LNCaP clone FGC (cell line): Measurements from ENCODE around the gene SORL1.

Experiments used
- DNase-seq: peaks from one replicate; pipeline ENCODE4 v3.0.0-alpha.2; 2011; ENCODE audit warnings: low read depth
- H3K4me3 ChIP-seq: 2 replicates; pipeline ENCODE4 v1.5.1; 2011; ENCODE audit warnings: mild to moderate bottlenecking, low read depth, low read length, control low read depth
- TF ChIP-seq, protein P1 (sequence below): IDR thresholded peaks from 2 replicates; pipeline ENCODE4 v1.5.1; 2012; ENCODE audit warnings: mild to moderate bottlenecking; ENCODE audit not compliant: control insufficient read depth, insufficient read depth; ENCODE audit errors: extremely low read depth

The SORL1 gene

DNA sequence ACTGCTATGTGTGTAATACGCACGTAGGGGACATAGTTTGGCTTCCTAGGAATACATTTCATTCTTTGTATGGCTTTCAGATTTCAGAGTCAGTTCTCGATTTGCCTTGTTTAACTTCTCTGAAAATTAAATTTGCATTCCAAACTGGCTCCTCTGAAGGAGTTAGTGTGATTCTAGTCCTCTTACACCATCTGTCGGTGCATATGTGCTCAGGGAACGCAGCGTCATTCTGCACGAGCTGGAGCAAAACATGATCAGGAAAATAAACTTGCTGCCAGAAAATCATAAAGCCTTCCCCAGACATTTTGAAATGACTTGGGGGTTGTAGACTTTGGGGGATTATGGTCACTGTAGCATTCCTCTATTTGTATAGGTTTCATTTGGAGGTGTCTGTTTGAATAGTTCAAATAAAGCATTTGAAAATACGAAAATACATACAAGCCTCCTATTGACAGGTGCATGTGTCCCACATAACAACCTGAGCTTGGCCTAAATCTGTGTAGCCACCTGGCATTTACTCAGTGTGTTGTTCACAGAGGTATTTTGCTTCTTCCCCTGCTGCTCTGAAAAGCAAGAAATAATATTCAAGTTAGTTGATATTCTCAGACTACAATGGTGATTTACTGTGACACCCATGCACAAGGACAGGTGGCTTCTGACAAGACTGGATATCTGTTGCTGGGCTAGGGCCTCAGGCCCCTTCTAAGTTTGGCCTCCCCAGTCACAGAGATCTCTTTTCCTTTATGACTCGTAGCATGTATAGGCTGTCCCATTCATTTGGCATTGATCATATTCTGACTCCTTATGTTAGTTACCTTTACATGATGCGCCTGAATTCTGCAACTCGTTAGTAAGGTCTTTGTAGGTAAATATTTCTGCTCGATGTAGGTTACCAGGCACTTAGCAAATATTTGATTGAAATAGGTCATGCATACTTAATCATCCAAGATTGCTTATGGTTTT, 82.3 kb downstream of the SORL1 start:
- TF ChIP-seq, protein P1, sequence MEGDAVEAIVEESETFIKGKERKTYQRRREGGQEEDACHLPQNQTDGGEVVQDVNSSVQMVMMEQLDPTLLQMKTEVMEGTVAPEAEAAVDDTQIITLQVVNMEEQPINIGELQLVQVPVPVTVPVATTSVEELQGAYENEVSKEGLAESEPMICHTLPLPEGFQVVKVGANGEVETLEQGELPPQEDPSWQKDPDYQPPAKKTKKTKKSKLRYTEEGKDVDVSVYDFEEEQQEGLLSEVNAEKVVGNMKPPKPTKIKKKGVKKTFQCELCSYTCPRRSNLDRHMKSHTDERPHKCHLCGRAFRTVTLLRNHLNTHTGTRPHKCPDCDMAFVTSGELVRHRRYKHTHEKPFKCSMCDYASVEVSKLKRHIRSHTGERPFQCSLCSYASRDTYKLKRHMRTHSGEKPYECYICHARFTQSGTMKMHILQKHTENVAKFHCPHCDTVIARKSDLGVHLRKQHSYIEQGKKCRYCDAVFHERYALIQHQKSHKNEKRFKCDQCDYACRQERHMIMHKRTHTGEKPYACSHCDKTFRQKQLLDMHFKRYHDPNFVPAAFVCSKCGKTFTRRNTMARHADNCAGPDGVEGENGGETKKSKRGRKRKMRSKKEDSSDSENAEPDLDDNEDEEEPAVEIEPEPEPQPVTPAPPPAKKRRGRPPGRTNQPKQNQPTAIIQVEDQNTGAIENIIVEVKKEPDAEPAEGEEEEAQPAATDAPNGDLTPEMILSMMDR, result peak; percentile 71
- H3K4me3 ChIP-seq, result no peak overlapping the region
- DNase-seq, result no peak

DNA sequence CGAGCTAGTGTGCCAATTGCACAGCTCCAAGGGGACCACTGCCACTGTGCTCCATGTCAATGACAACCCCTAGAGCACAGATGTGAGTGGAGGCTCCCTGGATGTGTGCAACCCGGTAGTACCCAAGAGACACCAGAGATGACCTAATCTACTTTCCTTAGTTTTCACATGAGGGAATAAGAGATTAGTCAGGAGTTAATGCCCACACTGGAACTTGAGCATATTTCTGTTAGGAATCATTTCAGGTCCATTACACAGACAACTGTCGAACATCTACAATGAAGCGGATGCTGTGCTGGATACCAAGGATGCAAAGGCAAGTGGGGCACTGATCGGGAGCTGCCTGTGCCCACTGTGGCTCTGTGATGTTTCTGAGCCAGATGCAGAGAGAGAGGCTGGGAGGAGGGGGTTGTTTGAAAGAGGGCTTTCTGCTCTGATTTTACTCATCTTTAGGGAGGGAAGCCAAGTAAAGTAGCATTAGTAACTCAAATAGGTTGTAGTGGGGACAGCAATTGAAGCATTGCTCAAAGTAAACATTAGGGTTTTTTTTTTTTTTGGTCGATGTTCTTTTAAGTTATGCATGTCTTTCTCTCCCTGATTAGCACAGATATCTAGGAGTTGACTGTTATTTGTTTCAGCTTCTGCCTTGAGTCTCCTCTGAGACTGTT, 83.1 kb downstream of the SORL1 start:
- H3K4me3 ChIP-seq, result no peak overlapping the region
- DNase-seq, result no peak
- TF ChIP-seq, protein P1, result no peak

DNA sequence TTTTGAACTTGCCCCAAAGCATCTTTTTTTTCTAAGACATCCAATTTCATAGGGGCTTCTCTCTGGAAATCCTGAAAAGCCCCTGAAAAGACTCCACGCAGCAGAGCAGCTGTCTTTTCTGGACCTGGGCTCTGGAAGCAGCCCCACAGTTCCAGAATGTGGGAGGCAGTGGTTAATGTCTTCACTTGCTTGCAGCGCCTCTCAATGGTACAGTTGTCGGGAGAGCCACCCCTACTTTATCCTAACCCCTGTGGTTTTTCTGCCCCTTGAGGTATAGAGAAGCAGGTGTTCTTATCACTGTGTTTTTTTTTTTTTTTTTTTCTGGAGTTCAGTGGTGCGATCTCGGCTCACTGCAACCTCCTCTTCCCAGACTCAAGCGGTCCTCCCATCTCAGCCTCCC, 84.0 kb downstream of the SORL1 start:
- DNase-seq, result no peak
- TF ChIP-seq, protein P1, result no peak
- no peak overlapping the region for H3K4me3 ChIP-seq

DNA sequence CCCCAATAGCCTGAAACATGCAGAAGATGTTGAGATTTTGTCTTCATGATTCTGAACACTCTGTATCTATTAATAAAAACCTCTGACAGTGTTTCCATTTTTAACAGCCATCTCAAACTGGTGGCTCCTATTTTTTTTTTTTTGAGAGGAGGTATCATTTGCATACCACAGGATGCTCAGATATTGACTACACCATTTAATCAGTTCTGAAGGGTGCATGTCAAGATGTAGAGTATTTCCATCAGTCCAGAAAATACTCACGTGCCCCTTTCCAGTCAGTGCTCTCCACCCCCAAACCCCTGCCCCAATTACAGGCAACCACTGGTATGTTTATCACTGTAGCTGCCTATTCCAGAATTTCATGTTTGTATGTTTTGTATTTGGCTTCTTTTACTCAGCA, 85.9 kb downstream of the SORL1 start:
- no peak overlapping the region for H3K4me3 ChIP-seq

DNA sequence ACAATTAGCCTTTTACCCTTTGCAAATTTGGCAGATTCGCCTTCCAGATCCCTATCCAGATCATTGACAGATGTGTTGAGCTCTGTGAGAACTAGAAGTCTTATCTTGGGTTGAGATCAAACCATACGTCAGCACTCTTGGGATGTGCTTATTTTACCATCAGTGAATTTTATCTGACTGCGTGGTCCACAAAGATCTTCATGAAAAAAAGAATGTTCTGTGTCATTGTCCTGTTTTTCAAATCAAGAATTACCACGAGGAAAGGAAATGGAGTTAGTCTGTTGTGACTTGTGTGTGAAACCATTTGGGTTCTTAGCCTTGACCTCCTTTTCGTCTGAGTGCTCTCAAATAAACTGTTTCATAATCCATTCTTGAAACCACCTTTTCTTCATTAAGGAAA, 86.9 kb downstream of the SORL1 start:
- TF ChIP-seq, protein P1, result no peak
- no peak overlapping the region for H3K4me3 ChIP-seq
- no peak for DNase-seq

More for the DNA sequence above, 85.9 kb downstream of the SORL1 start:
- DNase-seq, result no peak
- TF ChIP-seq, protein P1, result no peak

DNA sequence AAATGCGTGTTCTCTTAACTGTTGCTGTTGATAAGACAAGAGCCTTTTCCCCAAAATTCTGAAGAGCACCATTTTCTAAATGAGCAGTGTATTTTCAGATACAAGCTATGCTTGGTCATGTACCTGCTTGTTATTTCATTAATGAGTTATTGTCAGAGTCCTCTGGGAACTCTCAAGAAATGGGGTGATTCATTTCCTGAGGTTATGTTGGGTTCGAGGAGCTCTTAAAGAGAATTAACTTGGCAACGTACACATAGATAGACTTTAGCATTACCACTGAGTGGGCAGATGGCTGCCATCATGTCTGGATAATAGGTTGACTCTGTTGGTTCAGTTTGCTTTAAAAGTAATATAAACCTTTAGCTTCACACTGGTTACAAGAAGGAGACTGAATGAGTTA, 88.5 kb downstream of the SORL1 start:
- TF ChIP-seq, protein P1, result no peak
- no peak overlapping the region for H3K4me3 ChIP-seq
- DNase-seq, result no peak
